ENCODE results near the gene HMGCS1. TPM values are rescaled to one million over a fixed set of nuclear protein-coding genes. Genes with fewer than 3 reads are reported as not detected.

The HMGCS1 gene
- total and polyA plus RNA-seq, 9 of the 15 experiments (the other 6 are each of a cell fraction or from before 2014, with no cell fraction given): 43.7 to 337 (median 111) TPM

- TF ChIP-seq CEBPZ (IDR thresholded peaks at IDR 0.05; ENCODE audit: borderline replicate concordance, low read depth, low read length): no peak
- peak; percentile 84; the same call in 1 of the 2 replicates for TF ChIP-seq EHMT2 (IDR thresholded peaks at IDR 0.05)
- TF ChIP-seq FOXK2 (conservative IDR thresholded peaks at IDR 0.05 in 1 of 2, IDR thresholded peaks at IDR 0.05 in 1 of 2; ENCODE audit: low read depth in 2 of 2): peak in 1 of 2 experiments; percentile 25; a peak in 1 of 4 replicates
- no peak for TF ChIP-seq RFX5 (IDR thresholded peaks at IDR 0.05; ENCODE audit: low read depth, low read length)
- TF ChIP-seq, protein P1, sequence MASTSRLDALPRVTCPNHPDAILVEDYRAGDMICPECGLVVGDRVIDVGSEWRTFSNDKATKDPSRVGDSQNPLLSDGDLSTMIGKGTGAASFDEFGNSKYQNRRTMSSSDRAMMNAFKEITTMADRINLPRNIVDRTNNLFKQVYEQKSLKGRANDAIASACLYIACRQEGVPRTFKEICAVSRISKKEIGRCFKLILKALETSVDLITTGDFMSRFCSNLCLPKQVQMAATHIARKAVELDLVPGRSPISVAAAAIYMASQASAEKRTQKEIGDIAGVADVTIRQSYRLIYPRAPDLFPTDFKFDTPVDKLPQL (IDR thresholded peaks at IDR 0.05; ENCODE audit: extremely low read depth, insufficient read length): no peak
- TF ChIP-seq, protein P2, sequence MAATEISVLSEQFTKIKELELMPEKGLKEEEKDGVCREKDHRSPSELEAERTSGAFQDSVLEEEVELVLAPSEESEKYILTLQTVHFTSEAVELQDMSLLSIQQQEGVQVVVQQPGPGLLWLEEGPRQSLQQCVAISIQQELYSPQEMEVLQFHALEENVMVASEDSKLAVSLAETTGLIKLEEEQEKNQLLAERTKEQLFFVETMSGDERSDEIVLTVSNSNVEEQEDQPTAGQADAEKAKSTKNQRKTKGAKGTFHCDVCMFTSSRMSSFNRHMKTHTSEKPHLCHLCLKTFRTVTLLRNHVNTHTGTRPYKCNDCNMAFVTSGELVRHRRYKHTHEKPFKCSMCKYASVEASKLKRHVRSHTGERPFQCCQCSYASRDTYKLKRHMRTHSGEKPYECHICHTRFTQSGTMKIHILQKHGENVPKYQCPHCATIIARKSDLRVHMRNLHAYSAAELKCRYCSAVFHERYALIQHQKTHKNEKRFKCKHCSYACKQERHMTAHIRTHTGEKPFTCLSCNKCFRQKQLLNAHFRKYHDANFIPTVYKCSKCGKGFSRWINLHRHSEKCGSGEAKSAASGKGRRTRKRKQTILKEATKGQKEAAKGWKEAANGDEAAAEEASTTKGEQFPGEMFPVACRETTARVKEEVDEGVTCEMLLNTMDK (IDR thresholded peaks at IDR 0.05; ENCODE audit: borderline replicate concordance, insufficient read depth, low read depth, low read length, poor library complexity, severe bottlenecking): no peak
- TF ChIP-seq RBM34 (IDR thresholded peaks at IDR 0.05; ENCODE audit: borderline replicate concordance, insufficient read depth, low read length): no peak
- no peak for TF ChIP-seq ZNF175 (CRISPR knock-in tag; IDR thresholded peaks at IDR 0.05; ENCODE audit: low read depth)
- TF ChIP-seq MIER1 (IDR thresholded peaks at IDR 0.05; ENCODE audit: low read depth): no peak
- TF ChIP-seq, protein P3, sequence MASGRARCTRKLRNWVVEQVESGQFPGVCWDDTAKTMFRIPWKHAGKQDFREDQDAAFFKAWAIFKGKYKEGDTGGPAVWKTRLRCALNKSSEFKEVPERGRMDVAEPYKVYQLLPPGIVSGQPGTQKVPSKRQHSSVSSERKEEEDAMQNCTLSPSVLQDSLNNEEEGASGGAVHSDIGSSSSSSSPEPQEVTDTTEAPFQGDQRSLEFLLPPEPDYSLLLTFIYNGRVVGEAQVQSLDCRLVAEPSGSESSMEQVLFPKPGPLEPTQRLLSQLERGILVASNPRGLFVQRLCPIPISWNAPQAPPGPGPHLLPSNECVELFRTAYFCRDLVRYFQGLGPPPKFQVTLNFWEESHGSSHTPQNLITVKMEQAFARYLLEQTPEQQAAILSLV (tag; IDR thresholded peaks at IDR 0.05): no peak
- TF ChIP-seq CXXC5 (CRISPR knock-in tag; IDR thresholded peaks at IDR 0.05): peak; percentile 52; the same call in 1 of the 2 replicates
- TF ChIP-seq, protein P4, sequence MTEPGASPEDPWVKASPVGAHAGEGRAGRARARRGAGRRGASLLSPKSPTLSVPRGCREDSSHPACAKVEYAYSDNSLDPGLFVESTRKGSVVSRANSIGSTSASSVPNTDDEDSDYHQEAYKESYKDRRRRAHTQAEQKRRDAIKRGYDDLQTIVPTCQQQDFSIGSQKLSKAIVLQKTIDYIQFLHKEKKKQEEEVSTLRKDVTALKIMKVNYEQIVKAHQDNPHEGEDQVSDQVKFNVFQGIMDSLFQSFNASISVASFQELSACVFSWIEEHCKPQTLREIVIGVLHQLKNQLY (CRISPR knock-in tag; conservative IDR thresholded peaks at IDR 0.05): no peak
- TF ChIP-seq ELF2 (CRISPR knock-in tag; IDR thresholded peaks at IDR 0.05): no peak
- TF ChIP-seq STAT6 (CRISPR knock-in tag; IDR thresholded peaks at IDR 0.05): no peak
- TF ChIP-seq MTA1 (IDR thresholded peaks at IDR 0.05; ENCODE audit: borderline replicate concordance): peak; percentile 25; the same call in 1 of the 2 replicates
- peak; percentile 86 for TF ChIP-seq SOX6 (IDR thresholded peaks at IDR 0.05)
Measured at GRCh38 chr5:43320846-43321245, 7.6 kb upstream of the HMGCS1 start (continued).
